Testis (tissue), 2 donors: ENCODE data around the gene FHAD1.

Source experiments
- POLR2A ChIP-seq: fragments of 450-650 bp; IDR thresholded peaks from one replicate; pipeline ENCODE4 v1.6.1; 2017; ENCODE audit warnings: antibody characterized with exemption, mild to moderate bottlenecking, moderate library complexity
- TF ChIP-seq, protein P1 (sequence below), 3 experiments: fragments of 450-650 bp in 2 of 3; fragments of 200-600 bp in 1 of 3; sonication (generic) in 1 of 3; IDR thresholded peaks; one replicate each; pipeline ENCODE4 v1.5.1; 2016 to 2019; ENCODE audit warnings: antibody characterized with exemption in 3 of 3, mild to moderate bottlenecking in 2 of 3, moderate library complexity in 1 of 3

DNA sequence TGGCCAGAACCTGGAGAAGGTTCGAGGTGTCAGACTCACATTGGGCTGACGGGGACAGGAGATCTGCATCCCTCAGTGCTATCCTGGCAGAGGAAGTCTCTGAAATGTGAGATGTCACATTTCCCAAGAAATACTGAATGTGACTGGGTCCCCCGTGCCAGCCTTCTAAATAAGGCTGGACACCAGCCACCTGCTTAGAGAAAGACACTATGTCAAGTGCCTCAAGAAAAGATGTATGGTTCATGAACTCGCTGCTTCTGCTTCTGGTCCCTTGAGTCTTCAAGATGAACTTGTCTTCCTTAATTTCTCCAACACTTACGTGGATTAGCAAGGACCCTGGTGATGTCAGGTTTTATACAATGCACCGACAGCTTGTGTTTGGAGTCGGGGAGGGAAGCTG, 42.1 kb upstream of the FHAD1 start:
- TF ChIP-seq, protein P1, sequence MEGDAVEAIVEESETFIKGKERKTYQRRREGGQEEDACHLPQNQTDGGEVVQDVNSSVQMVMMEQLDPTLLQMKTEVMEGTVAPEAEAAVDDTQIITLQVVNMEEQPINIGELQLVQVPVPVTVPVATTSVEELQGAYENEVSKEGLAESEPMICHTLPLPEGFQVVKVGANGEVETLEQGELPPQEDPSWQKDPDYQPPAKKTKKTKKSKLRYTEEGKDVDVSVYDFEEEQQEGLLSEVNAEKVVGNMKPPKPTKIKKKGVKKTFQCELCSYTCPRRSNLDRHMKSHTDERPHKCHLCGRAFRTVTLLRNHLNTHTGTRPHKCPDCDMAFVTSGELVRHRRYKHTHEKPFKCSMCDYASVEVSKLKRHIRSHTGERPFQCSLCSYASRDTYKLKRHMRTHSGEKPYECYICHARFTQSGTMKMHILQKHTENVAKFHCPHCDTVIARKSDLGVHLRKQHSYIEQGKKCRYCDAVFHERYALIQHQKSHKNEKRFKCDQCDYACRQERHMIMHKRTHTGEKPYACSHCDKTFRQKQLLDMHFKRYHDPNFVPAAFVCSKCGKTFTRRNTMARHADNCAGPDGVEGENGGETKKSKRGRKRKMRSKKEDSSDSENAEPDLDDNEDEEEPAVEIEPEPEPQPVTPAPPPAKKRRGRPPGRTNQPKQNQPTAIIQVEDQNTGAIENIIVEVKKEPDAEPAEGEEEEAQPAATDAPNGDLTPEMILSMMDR (IDR thresholded peaks at IDR 0.05) = no peak
- no peak for TF ChIP-seq POLR2A
